HepG2 (cell line): ENCODE data around the gene RFC1. TPM values are rescaled to one million over a fixed set of nuclear protein-coding genes. Genes with fewer than 3 reads are reported as not detected.

ENCODE experiments used
- GABPA ChIP-seq, 2 experiments: IDR thresholded peaks; 2 replicates each; pipeline ENCODE4 v1.6.1; 2011 to 2016; ENCODE audit warnings: low read depth in 2 of 2, low read length in 1 of 2, missing biosample characterization in 1 of 2, missing genetic modification characterization in 1 of 2
- HMGA1 ChIP-seq: sonication (generic); formaldehyde crosslinking; conservative IDR thresholded peaks from 2 replicates; pipeline ENCODE4 v1.4.0; 2020; ENCODE audit warnings: missing genetic modification reagents
- HOXA3 ChIP-seq: sonication (generic); formaldehyde crosslinking; IDR thresholded peaks from 2 replicates; pipeline ENCODE4 v1.5.0; 2020; ENCODE audit warnings: missing genetic modification reagents
- RARA ChIP-seq: IDR thresholded peaks from 2 replicates; pipeline ENCODE4 v1.6.1; 2016; ENCODE audit warnings: missing genetic modification reagents, missing compliant biosample characterization
- SATB2 ChIP-seq: sonication (generic); formaldehyde crosslinking; IDR thresholded peaks from 2 replicates; pipeline ENCODE4 v1.5.0; 2020; ENCODE audit warnings: missing genetic modification reagents
- SP140L ChIP-seq: sonication (generic); formaldehyde crosslinking; IDR thresholded peaks from 2 replicates; pipeline ENCODE4 v1.4.0; 2020; ENCODE audit warnings: missing genetic modification reagents, borderline replicate concordance
- STAT6 ChIP-seq: sonication (generic); formaldehyde crosslinking; IDR thresholded peaks from 2 replicates; pipeline ENCODE4 v1.4.0; 2020; ENCODE audit warnings: missing genetic modification reagents, mild to moderate bottlenecking, borderline replicate concordance
- TOPORS ChIP-seq: sonication (generic); formaldehyde crosslinking; IDR thresholded peaks from 2 replicates; pipeline ENCODE4 v1.8.0; 2023; ENCODE audit warnings: mild to moderate bottlenecking, missing genetic modification reagents
- U2AF2 ChIP-seq: fragments of 200-400 bp; formaldehyde crosslinking; IDR thresholded peaks from 2 replicates; pipeline ENCODE4 v1.6.1; 2017; ENCODE audit warnings: low read depth, mild to moderate bottlenecking, low read length
- ZBTB8A ChIP-seq: sonication (generic); formaldehyde crosslinking; IDR thresholded peaks from 2 replicates; pipeline ENCODE4 v1.4.0; 2020; ENCODE audit warnings: mild to moderate bottlenecking, low read depth, missing genetic modification reagents, borderline replicate concordance
- ZNF10 ChIP-seq: sonication (generic); formaldehyde crosslinking; IDR thresholded peaks from 2 replicates; pipeline ENCODE4 v1.4.0; 2020; ENCODE audit warnings: mild to moderate bottlenecking, low read depth, missing genetic modification reagents, borderline replicate concordance
- ZNF230 ChIP-seq: sonication (generic); formaldehyde crosslinking; IDR thresholded peaks from 2 replicates; pipeline ENCODE4 v1.4.0; 2020; ENCODE audit warnings: mild to moderate bottlenecking, missing genetic modification reagents
- ZNF3 ChIP-seq: IDR thresholded peaks from 2 replicates; pipeline ENCODE4 v1.7.0; 2017; ENCODE audit warnings: inconsistent platforms
- ZNF362 ChIP-seq: sonication (generic); formaldehyde crosslinking; IDR thresholded peaks from 2 replicates; pipeline ENCODE4 v1.4.0; 2020; ENCODE audit warnings: missing genetic modification reagents, mild to moderate bottlenecking, borderline replicate concordance
- ZNF407 ChIP-seq: sonication (generic); formaldehyde crosslinking; IDR thresholded peaks from one replicate; pipeline ENCODE4 v1.5.1; 2020; ENCODE audit warnings: mild to moderate bottlenecking, missing genetic modification reagents; ENCODE audit errors: not compliant biosample characterization
- ZNF430 ChIP-seq: sonication (generic); formaldehyde crosslinking; IDR thresholded peaks from 2 replicates; pipeline ENCODE4 v1.9.0; 2021; ENCODE audit warnings: mild to moderate bottlenecking, missing genetic modification reagents
- ZNF768 ChIP-seq: sonication (generic); formaldehyde crosslinking; IDR thresholded peaks from 2 replicates; pipeline ENCODE4 v1.4.0; 2020; ENCODE audit warnings: missing genetic modification reagents
- polyA plus RNA-seq, 8 experiments: library from polyadenylated mRNA; depleted of rRNA in 3 of 8; stranded (reverse) in 7 of 8; unstranded in 1 of 8; fragments of >200 nt; fragmentation: Illumina TruSeq in 4 of 8; extraction: Trizol in 4 of 8; gene quantifications; 2 replicates each; pipeline versions ENCODE4 v1.2.1 to v1.2.3, GENCODE V29; 2011 to 2016; ENCODE audit warnings: low read depth in 4 of 8, missing spikeins in 1 of 8, mixed read lengths in 1 of 8; ENCODE audit not compliant: insufficient read depth in 1 of 8
- total RNA-seq, 5 experiments: library from RNA; depleted of rRNA; stranded (reverse); fragments of >200 nt; fragmentation: Illumina TruSeq; extraction: Trizol; gene quantifications; 2 replicates each; pipeline ENCODE4 v1.2.3, GENCODE V29; 2016; ENCODE audit warnings: low read depth in 1 of 5

RFC1 gene
- total and polyA plus RNA-seq, 2 of the 13 experiments (the other 11 are each of a cell fraction or from before 2014, with no cell fraction given) = 15.9 to 78.8 TPM

- TF ChIP-seq ZNF3 (CRISPR knock-in tag) (peak; percentile 94), HOXA3 (CRISPR knock-in tag) (peak; percentile 56; the same call in 1 of the 2 replicates), U2AF2 (no peak), SATB2 (CRISPR knock-in tag) (no peak), ZBTB8A (CRISPR knock-in tag) (no peak), TOPORS (CRISPR knock-in tag) (no peak), ZNF407 (CRISPR knock-in tag) (no peak), ZNF768 (CRISPR knock-in tag) (no peak), ZNF430 (CRISPR knock-in tag) (peak; percentile 61; the same call in 1 of the 2 replicates), ZNF362 (CRISPR knock-in tag) (peak; percentile 65; the same call in 1 of the 2 replicates), HMGA1 (CRISPR knock-in tag) (no peak), ZNF10 (no peak), STAT6 (peak; percentile 66; the same call in 1 of the 2 replicates), RARA (CRISPR knock-in tag) (peak; percentile 95), SP140L (CRISPR knock-in tag) (peak; percentile 26; the same call in 1 of the 2 replicates), ZNF230 (CRISPR knock-in tag) (no peak), GABPA (IDR thresholded peaks at IDR 0.05; ENCODE audit: low read depth, low read length) (no peak), GABPA (CRISPR knock-in tag; IDR thresholded peaks at IDR 0.05; ENCODE audit: low read depth) (no peak)
Observed at GRCh38 chr4:39341075-39341725, 25.0 kb downstream of the RFC1 start (continued).
